GM12878 (cell line): ENCODE results near the gene ZBTB8OS. TPM values are rescaled to one million over a fixed set of nuclear protein-coding genes. Genes with fewer than 3 reads are reported as not detected.
"Not testable (repeated sequence)": the region's sequence is repeated elsewhere in the genome, so short reads cannot be mapped to it uniquely, and the experiment has no call there.

Experiments
- ATAC-seq: fragments of 200-7000 bp; cut with Tn5 transposase; 3 replicates; pipeline ENCODE4 v1.9.1; 2020; ENCODE audit warnings: mild to moderate bottlenecking, moderate library complexity
- BruUV-seq: library from RNA; stranded (reverse); fragments of 400-500 nt; replicated peaks from 2 replicates; lab custom pipeline; 2021; lab: Mats Ljungman, UMichigan
- CTCF ChIA-PET: fragments of 300-600 bp; sonication (Branson Sonifier 250); formaldehyde crosslinking; extraction: SDS; loops from one replicate; lab custom pipeline; 2021; ENCODE audit warnings: inconsistent platforms; lab: Yijun Ruan, JAX
- POLR2A ChIA-PET: fragments of 350-600 bp; formaldehyde crosslinking; extraction: SDS; loops from one replicate; lab custom pipeline; 2021; ENCODE audit warnings: inconsistent platforms; lab: Charles Lee
- RAD21 ChIA-PET: fragments of 300-600 bp; sonication (Branson Sonifier 250); formaldehyde crosslinking; loops from one replicate; lab custom pipeline; 2023; ENCODE audit warnings: antibody characterized with exemption; ENCODE audit not compliant: unreplicated experiment; lab: Charles Lee
- SMC1A ChIA-PET: fragments of 300-600 bp; sonication (Branson Sonifier 250); formaldehyde crosslinking; loops from one replicate; lab custom pipeline; 2023; ENCODE audit not compliant: unreplicated experiment, uncharacterized antibody; lab: Charles Lee
- DNase-seq: peaks from one replicate; pipeline ENCODE4 v3.0.0-alpha.2; 2011; ENCODE audit warnings: low read depth, low spot score
- FAIRE-seq: peaks from 3 replicates; lab custom pipeline; 2011; peaks lifted over from hg19 to GRCh38; lab: Jason Lieb, UNC
- H2AFZ ChIP-seq: 2 replicates; pipeline ENCODE4 v1.6.0; 2011; ENCODE audit warnings: low read depth, low read length, control low read depth; ENCODE audit not compliant: control insufficient read depth
- H3K27ac ChIP-seq: 2 replicates; pipeline ENCODE4 v1.5.1; 2011; ENCODE audit warnings: control low read depth; ENCODE audit not compliant: control insufficient read depth, insufficient read depth
- H3K27me3 ChIP-seq, 2 experiments: replicated peaks in 1 of 2; 2 replicates each; pipeline versions ENCODE4 v1.6.0 to v1.6.1; 2011; ENCODE audit warnings: low read length in 1 of 2; ENCODE audit not compliant: control insufficient read depth in 2 of 2, insufficient read depth in 2 of 2
- H3K36me3 ChIP-seq, 2 experiments: 2 replicates each; pipeline ENCODE4 v1.5.1; 2011; ENCODE audit warnings: low read length in 1 of 2; ENCODE audit not compliant: control insufficient read depth in 2 of 2, insufficient read depth in 2 of 2
- H3K4me1 ChIP-seq: 2 replicates; pipeline ENCODE4 v1.6.1; 2011; ENCODE audit warnings: mild to moderate bottlenecking, low read length, moderate library complexity, mixed read lengths; ENCODE audit not compliant: control insufficient read depth, insufficient read depth
- H3K4me2 ChIP-seq: 2 replicates; pipeline ENCODE4 v1.6.0; 2011; ENCODE audit warnings: control low read depth; ENCODE audit not compliant: control insufficient read depth, insufficient read depth
- H3K4me3 ChIP-seq: fragments of 200-600 bp; sonication (generic); 2 replicates; pipeline ENCODE4 v1.5.1; 2016
- H3K79me2 ChIP-seq: 2 replicates; pipeline ENCODE4 v1.6.0; 2011; ENCODE audit warnings: low read length; ENCODE audit not compliant: control insufficient read depth, insufficient read depth
- H3K9ac ChIP-seq: 2 replicates; pipeline ENCODE4 v1.8.0; 2011; ENCODE audit warnings: low read length, control low read depth, mixed read lengths; ENCODE audit not compliant: control insufficient read depth, insufficient read depth
- H3K9me3 ChIP-seq: replicated peaks from 3 replicates; pipeline ENCODE4 v1.5.1; 2011; ENCODE audit warnings: mild to moderate bottlenecking, low read length; ENCODE audit not compliant: control insufficient read depth, insufficient read depth
- H4K20me1 ChIP-seq: 2 replicates; pipeline ENCODE4 v1.6.0; 2011; ENCODE audit not compliant: control insufficient read depth, insufficient read depth
- ZBTB11 ChIP-seq: fragments of 450-650 bp; formaldehyde crosslinking; IDR thresholded peaks from 2 replicates; pipeline ENCODE4 v1.5.0; 2022; ENCODE audit warnings: mild to moderate bottlenecking, missing genetic modification characterization
- WGBS: methylation state at CpG from one replicate; pipeline ENCODE4 v1.1.6; 2016; ENCODE audit warnings: low lambda C conversion rate; ENCODE audit not compliant: insufficient replicate concordance, insufficient coverage; ENCODE audit errors: missing lambda C conversion rate; 5-methylcytosine and 5-hydroxymethylcytosine counted together
- in situ Hi-C: fragments of 300-500 bp; cut with MboI; formaldehyde crosslinking; loops from 9 replicates; pipeline ENCODE4 v1.14.3; 2018; ENCODE audit warnings: mixed read lengths
- intact Hi-C: fragments of 100-400 bp; cut with micrococcal nuclease; formaldehyde crosslinking; loops from one replicate; pipeline ENCODE4 v1.14.2; 2022; ENCODE audit not compliant: unreplicated experiment
- polyA plus RNA-seq, 11 experiments: library from polyadenylated mRNA; depleted of rRNA in 4 of 11; unstranded in 6 of 11; stranded (reverse) in 5 of 11; fragments of >200 nt; fragmentation: Nextera tagmentation in 4 of 11; fragmentation: Illumina TruSeq in 1 of 11; extraction: Ambion mirVana in 4 of 11; extraction: Trizol in 1 of 11; gene quantifications; 1 replicate in 1 of 11; 2 replicates in 10 of 11; pipeline versions ENCODE4 v1.2.1 to v1.2.3, GENCODE V29; 2011 to 2016; ENCODE audit warnings: inconsistent platforms in 2 of 11, missing spikeins in 2 of 11, low read depth in 1 of 11
- total RNA-seq, 4 experiments: library from RNA; depleted of rRNA in 3 of 4; stranded (reverse); fragments of >200 nt in 3 of 4; fragmentation: Illumina TruSeq in 1 of 4; extraction: Trizol in 1 of 4; gene quantifications; 2 replicates each; pipeline versions ENCODE4 v1.2.1 to v1.2.3, GENCODE V29; 2013 to 2021

The ZBTB8OS gene
- total and polyA plus RNA-seq, 10 of the 15 experiments (the other 5 are each of a cell fraction or from before 2014, with no cell fraction given): 77.8 to 350 (median 139) TPM

- H3K9me3 ChIP-seq: no peaks in the 10 kb centered on the region
- no peak overlapping the region for H3K4me3 ChIP-seq
- POLR2A ChIA-PET: interaction anchor here (0.6 to 0.9 kb wide), 6 partner anchors 10 to 337 kb away, joined by 3 to 4 read pairs (median 3); no protein-coding TSS in a partner anchor
- no peak for TF ChIP-seq ZBTB11 (CRISPR knock-in tag)
- ATAC-seq: no peak
- WGBS: 92% methylated on average over 2 of the region's 4 CpGs
- DNase-seq: no peak
- SMC1A ChIA-PET: interaction anchor here (0.6 to 1.5 kb wide), 3 partner anchors 14 to 783 kb away, joined by 4 read pairs; no protein-coding TSS in a partner anchor
- H3K27me3 ChIP-seq: no peaks in the 10 kb centered on the region
- H4K20me1 ChIP-seq: no peaks in the 10 kb centered on the region
- BruUV-seq: no TSS peak
- H3K4me1 ChIP-seq: no peaks in the 10 kb centered on the region
- in situ Hi-C loops (no loop called here), intact Hi-C loops (no loop called here)
- no peak overlapping the region for H3K4me2 ChIP-seq
- no peak for FAIRE-seq
- H3K79me2 ChIP-seq: peaks cover 62% of the 10 kb centered on the region
- no peak overlapping the region for H3K9ac ChIP-seq
- CTCF ChIA-PET: interaction anchor here (0.6 kb wide), 1 partner anchor 12 kb away, joined by 3 read pairs; no protein-coding TSS in a partner anchor
- no peak overlapping the region for H3K27ac ChIP-seq
- H2AFZ ChIP-seq: no peak overlapping the region
- RAD21 ChIA-PET: interaction anchor here (1.2 kb wide), 1 partner anchor 124 kb away, joined by 4 read pairs; no protein-coding TSS in a partner anchor
- no peaks in the 10 kb centered on the region; a peak in 1 of 4 replicates for H3K36me3 ChIP-seq
Observed at GRCh38 chr1:32644426-32644825, 5.9 kb downstream of the ZBTB8OS start.

- H3K9ac ChIP-seq, in situ Hi-C loops, H4K20me1 ChIP-seq, DNase-seq, H3K27ac ChIP-seq, CTCF ChIA-PET, H2AFZ ChIP-seq, BruUV-seq, H3K4me3 ChIP-seq, H3K27me3 ChIP-seq, ATAC-seq, RAD21 ChIA-PET, H3K9me3 ChIP-seq, H3K36me3 ChIP-seq, H3K4me2 ChIP-seq, FAIRE-seq, intact Hi-C loops, H3K4me1 ChIP-seq: not testable (repeated sequence)
- POLR2A ChIA-PET: interaction anchor here (0.6 to 0.7 kb wide), 2 partner anchors 22 to 442 kb away, joined by 3 to 4 read pairs; partner anchors contain the start of gene CCDC28B
- 72% methylated on average over 6 of the region's 8 CpGs for WGBS
- SMC1A ChIA-PET: interaction anchor here (0.6 kb wide), 1 partner anchor 236 kb away, joined by 3 read pairs; no protein-coding TSS in a partner anchor
- H3K79me2 ChIP-seq: peaks cover 54% of the 10 kb centered on the region
Observed at GRCh38 chr1:32642292-32642827, 8.0 kb downstream of the ZBTB8OS start.
